HFF-Myc (cell line): ENCODE data around the gene STMN1.

ENCODE experiments used
- DNase-seq: peaks from one replicate; pipeline ENCODE4 v3.0.0-alpha.2; 2011; ENCODE audit warnings: low read depth; ENCODE audit errors: extremely low read depth
- H3K4me3 ChIP-seq: replicated peaks from 2 replicates; pipeline ENCODE4 v1.5.1; 2011; ENCODE audit warnings: low read depth, mild to moderate bottlenecking, control low read depth, low read length
- CTCF ChIP-seq: IDR thresholded peaks from 2 replicates; pipeline ENCODE4 v1.5.1; 2012; ENCODE audit warnings: mild to moderate bottlenecking, low read depth, low read length, control low read depth; ENCODE audit errors: missing control alignments

STMN1 gene

GRCh38 chr1:25863486-25864262 lies 42.5 kb downstream of the STMN1 start:
- DNase-seq: no peak
- no peak overlapping the region for H3K4me3 ChIP-seq
- TF ChIP-seq CTCF: no peak

- DNase-seq: no peak
- TF ChIP-seq CTCF: no peak
Observed at GRCh38 chr1:25862785-25863485, 43.3 kb downstream of the STMN1 start.

GRCh38 chr1:25861316-25862286 lies 44.6 kb downstream of the STMN1 start:
- TF ChIP-seq CTCF: no peak
- H3K4me3 ChIP-seq: no peak overlapping the region
- no peak for DNase-seq

More at GRCh38 chr1:25862785-25863485, 43.3 kb downstream of the STMN1 start:
- no peak overlapping the region for H3K4me3 ChIP-seq

- peak; percentile 43 for DNase-seq
- peak within 1 kb of the TSS; percentile 91 for H3K4me3 ChIP-seq
- no peak for TF ChIP-seq CTCF
Observed at GRCh38 chr1:25858906-25859789, 47.1 kb downstream of the STMN1 start, which contains the start of gene AUNIP. Gene AUNIP, minus strand, starts transcription at chr1:25859457. Its CDS starts 100 bp downstream, at chr1:25859357.

GRCh38 chr1:25858494-25858893 lies 47.7 kb downstream of the STMN1 start:
- peak overlapping the region; percentile 91 for H3K4me3 ChIP-seq
- DNase-seq: no peak
- no peak for TF ChIP-seq CTCF
